Fibroblast of skin of back (primary cell): ENCODE results near the gene THBS4. TPM values are rescaled to one million over a fixed set of nuclear protein-coding genes. Genes with fewer than 3 reads are reported as not detected.

Experiments used
- DNase-seq: peaks from one replicate; pipeline ENCODE4 v3.0.0-alpha.2; 2013
- polyA plus RNA-seq, 2 experiments: library from polyadenylated mRNA; unstranded; fragments of 120-200 nt; gene quantifications; one replicate each; pipeline ENCODE4 v1.2.1, GENCODE V29; 2013; ENCODE audit not compliant: insufficient read length in 2 of 2

Gene THBS4
- polyA plus RNA-seq (2013, experiment 1 of 2; ENCODE audit: insufficient read length): 1.8 TPM
- polyA plus RNA-seq (2013, experiment 2 of 2; ENCODE audit: insufficient read length): 2.4 TPM

DNA sequence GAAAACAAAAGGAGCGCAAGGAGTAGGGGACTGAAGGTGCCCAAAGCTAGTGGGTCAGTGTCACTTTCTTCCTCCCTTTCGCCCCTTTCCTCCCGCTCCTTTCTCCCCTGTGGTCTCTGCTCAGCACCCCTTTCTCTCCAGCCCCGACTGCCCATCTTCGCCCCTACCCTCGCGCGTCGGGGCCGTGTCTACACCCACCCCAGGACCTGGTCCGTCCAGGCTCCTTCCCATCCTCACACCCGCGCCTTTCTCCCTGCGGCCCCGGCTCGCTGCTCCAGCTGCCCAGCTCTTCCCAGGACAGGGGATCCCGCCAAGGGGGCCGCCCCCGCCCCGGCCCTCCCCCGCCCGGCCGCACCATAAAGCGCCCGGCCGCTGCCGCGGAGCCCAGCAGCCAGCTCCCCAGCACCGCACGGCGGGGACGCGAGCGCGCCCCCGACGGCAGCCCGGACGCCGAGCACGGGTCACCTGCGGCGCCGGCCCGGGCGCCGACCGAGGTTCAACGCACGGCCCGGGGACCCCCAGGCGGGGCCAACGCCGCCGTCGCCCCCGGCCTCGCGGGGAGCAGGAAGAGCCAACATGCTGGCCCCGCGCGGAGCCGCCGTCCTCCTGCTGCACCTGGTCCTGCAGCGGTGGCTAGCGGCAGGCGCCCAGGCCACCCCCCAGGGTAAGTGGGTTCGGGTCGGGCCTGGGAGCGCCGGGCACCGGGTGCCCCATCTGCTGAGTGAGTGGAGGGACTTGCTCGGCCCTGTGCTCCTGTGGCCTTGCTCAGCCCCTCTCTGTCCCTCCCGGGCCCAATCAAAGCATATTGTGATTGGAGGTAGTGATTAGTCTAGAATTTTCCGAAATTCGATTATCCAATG, at the start of gene THBS4:
TSS of gene THBS4 (plus strand) at position 387 of the 860 bp plus-strand sequence. CDS start at position 577, 190 bp downstream.
- DNase-seq: no peak

DNA sequence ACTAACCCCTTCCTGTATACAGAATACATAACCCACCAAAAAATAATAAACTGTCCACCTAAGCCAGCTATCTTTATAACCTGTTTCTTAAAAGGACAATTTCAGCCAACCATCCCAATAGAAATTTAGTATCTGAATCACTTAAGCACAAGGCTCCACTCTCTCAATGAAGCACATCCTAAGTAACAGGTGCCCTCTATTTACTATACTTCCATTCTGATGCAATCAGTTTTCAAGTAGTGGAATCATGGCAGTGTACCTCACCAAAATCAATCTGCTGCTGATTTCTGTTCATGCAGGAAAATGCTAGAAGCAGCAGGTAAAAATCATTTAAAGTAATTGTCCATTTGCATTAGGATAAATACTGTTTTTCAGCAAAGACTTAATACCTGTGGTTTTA, 48.9 kb upstream of the THBS4 start:
- DNase-seq: no peak

DNA sequence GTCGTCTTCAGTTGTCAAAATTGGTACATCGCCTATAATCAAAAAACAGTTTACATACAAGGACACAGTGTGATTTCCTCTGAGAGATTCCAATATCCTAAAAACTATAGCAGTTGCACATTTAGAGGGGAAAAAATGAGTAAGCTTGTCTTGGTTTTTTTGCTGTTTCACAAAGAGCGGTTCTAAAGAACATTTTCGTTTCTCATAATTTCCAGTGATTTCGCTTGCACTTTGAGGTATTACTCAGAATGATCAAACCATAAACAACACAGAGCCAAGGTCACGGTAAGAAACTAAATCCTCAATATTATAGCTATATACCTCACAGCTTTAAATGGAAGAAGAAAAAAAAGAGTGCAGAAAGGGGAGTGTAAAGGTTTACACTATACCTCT, 44.9 kb upstream of the THBS4 start:
- DNase-seq: no peak

DNA sequence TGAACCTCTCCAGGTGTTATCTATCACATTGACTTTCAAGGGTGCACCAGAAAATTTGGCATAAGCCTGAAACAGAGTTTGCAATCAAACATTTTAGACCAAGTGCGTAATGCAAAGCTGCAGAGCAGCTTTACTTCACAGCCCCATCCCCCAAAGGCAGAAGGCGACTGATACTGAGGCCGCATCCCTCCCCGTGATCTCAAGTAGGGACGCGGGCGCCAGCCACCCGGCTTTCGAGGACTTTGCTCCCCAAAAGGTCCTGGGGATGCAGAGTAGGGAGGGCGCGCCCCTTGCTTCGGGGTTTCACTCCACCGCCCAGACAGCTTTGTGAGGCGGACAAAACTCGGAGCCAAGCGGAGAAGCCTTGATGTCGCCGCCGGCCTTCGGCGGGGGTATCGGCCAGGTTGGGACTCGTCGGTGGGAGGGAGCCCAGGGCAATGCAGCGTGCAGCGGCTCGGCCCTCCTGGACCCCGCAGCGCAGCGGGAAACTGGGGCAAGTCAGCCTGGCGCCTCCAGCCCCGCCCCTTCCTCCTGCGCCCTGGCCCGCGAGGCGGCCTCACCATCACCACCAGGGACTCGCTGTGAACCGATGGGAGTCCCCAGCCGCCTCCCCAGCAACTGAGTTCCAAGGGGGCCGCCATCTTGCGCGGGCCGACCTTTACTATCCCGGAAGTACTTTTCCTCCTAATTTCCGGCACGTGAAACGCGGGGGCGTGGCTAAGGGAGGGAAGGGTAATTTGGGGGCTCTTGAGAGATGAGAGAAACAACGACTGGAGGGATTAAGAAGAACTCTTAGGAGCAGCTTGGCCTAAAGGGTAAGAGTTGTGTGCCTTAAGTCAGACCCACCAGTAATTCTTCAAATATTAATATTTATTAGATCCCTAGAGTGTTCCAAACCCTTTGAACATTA, 44.3 kb upstream of the THBS4 start, which contains the start of gene MTX3:
TSS of gene MTX3 (minus strand) at position 665 of the 910 bp plus-strand sequence. CDS start at position 641, 24 bp downstream.
- peak; percentile 89 for DNase-seq

DNA sequence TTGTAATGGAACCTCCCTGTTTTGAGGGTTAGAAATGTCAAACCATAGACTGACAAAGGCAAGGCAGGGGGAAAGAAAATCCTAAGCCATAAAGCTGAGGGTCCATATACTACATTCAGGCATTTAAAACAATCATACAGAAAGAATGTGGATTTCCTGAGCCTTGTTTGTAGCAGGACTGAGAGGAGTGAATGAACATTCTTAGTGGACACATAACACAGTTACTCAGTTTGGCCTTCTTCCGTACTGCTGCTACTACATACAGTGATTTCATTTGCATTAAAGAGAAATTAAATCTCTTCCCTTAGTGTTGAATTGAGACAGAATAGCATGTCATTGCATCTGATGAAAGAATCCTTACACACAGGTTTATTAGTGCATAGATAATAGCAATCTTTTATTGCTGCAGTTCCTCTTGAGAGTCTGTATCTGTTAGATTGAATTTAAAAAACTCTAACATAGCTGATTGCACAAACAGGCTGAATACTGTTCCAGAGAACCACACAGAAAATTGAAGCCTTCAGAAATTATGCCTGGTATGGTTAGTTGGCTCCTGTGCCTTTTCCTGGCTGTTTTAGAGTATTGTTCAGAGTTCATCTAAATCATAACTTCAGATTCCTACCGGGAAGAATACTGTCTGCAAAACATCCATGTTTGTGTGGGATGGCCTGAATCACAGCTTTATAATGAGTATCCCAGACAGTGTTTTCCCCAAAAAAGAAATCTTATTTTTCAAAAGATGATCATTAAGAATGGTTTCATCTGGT, 42.1 kb upstream of the THBS4 start:
- no peak for DNase-seq

DNA sequence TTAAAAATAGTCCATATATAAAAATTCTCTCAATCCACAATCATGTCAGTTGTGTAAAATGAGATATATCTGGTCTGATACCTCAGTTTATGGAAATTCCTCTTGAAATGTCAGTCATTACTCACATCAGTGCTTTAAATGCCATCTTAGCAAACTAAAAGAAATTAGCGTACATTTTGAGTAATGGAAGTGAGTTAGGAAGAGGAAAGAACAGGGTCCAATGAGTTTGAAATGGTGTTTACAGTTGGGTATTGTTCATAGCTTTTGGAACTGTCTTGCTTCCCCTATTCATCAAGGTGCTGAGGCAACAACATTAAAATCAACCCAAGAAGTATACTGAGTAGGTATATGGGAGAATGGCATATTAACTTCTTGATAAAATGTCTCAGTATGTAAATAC, 35.4 kb upstream of the THBS4 start:
- no peak for DNase-seq

DNA sequence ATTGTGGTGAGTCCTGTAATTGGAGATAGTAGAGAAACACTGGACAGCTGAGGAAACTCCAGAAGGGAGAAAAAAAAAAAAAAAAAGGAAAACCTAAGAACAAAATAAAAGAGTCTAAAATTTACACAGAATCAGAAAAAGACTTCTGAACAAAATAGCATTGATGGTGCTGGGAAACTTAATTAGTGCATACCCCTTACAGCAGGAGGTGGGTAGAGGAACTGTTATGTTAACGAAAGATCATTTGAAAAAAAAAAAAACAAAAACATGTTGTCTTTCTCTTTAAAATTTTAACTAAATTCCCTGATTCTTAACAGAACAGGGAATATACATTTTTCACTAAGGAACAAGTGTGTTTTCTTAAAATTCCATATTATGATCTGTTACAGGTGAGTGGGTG, 32.5 kb upstream of the THBS4 start:
- no peak for DNase-seq

DNA sequence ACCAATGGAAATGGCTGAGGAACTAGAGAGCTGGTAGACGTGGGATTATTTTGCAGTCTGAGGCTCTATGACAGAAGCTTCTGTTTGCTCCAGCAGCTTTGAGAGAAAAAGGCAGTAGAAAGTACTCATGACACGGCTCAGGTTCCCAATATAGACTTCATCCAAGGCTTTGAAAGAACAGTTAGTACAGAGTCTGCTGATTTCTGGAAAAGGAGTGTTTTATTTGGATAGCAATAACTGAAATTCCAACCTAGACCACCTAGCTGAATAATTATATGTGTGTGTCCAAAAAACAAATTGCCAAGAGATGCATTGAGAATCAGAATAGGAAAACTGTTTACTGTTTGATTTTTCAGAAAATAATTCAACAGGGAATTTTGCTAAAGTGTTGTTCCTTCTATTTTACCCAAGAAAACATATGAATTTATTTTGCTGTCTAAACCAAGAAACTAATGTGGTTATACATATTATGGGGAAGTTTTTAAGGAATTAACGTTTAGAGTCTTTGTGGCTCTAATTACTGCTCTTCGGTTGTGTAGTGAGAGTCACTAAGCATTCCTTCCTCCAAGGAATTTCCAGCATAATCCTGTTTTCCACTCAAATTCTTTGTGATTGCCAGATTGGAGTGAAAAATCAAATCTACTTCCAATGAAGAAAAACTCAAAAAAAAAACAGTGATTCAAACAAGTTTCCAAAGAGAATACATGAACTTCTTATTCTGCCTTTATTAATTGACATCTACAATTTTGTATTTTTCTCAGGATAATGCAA, 26.0 kb upstream of the THBS4 start:
- no peak for DNase-seq

DNA sequence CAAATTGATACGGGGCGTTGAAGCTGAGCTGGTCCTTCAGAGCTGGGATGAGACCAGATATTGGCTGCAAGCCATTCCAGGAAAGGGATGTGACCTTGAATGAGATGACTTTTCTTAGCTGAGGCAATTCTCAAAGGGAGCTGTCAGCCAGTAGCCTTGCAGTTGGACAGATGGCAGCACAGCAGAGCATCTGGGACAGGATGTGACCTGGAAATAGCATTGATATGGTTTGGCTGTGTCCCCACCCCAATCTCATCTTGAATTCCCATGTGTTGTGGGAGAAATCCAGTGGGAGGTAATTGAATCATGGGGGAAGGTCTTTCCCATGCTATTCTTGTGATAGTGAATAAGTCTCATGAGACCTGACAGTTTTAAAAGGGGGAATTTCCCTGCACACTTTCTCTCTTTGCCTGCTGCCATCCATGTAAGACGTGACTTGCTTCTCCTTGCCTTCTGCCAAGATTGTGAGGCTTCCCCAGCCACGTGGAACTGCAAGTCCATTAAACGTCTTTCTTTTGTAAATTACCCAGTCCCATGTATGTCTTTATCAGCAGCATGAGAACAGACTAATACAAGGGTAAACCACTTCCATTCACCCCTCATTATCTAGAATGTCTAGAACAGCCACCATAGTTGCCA, 24.3 kb upstream of the THBS4 start:
- no peak for DNase-seq

DNA sequence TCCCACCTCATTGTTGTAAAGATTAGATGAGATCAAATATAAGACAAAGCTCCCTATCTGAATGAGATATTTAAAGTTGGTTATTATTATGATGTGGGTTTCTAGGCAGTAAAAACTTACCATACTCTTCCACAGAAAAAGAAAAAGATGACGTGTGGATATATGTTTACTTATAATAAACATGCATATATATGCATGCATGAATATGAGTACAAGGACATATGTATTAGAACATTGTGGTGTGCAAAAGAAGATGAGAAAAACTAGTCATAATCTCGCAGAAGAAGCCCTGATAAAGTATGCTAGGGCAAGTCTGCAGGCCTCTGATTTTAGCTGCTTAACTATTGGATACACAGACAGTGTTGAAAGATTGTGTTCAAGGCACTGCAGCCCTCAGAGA, 10.1 kb upstream of the THBS4 start:
- DNase-seq: no peak

DNA sequence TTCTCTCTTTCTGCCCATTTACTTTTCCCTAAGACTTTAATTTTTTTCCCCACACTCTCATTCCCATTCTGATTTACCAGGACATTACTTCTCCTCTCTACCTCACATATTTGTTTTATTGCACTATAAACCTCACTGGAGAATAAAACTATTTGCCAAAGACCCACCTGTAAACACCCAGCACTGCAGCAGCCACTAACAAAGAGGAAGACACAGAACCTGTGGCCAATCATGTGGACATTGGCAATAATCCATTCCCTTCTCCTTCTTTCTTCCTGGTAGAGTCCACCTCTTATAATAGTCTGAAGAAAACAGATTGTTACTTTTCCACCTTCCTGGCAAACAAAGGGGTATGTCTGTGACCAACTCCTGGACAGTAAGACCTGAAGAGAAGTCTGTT, 8.3 kb upstream of the THBS4 start:
- no peak for DNase-seq

DNA sequence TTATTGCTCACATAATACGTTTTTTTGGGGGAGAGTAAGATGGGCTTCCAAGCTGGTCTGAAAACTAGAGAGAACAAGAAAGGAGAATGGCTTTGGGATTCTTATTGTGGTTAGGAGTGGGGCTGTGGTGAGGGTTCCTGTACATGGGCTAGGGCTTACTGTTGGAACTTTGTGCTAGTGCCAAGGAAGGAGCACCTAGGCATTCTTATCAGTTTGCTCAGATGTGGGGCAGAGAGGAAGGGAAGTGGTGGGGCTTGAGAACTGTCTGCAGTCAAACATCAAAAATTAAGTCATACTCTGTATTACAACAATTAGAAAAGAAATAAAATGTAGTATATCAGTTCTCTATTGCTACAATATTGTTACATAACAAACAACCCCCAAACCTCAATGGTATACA, 4.0 kb upstream of the THBS4 start:
- no peak for DNase-seq

DNA sequence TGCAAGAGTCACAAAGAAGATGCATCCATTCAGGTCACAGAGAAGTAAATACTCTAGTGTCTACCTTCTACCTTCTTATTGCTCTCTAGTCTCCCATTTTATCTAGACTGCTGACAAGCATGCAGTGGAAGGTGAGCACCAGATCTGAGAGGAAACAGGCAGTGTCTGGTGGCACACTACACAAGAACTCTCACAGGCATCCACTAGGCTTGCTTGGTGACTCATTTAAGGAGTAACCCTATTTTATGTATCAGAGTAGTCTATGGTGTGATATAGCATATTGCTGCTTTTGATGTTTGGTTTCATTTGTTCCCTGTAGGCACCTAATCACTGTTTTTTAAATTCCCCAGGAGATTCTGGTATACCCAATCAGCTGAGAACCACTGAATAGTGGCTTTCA, 1.6 kb upstream of the THBS4 start:
- DNase-seq: no peak

DNA sequence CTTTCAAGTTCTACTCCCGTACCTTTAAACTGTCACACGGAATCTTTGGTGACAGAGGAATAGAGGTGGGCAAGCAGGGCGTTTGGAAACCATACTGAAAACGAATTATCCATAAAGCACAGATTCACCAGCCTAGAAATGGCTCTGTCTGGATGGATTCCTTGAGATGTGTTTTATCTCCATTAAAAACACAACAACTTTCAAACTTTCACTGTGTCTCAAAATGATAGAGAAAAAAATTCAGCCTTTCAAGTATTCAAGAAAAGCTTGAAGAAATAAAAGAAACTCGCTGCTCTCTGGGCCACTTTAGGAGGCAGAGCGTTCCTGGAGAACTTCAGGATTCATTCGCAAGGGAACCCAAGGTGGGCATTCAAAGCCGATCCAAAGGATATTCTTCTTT, 589 bp upstream of the THBS4 start:
- no peak for DNase-seq

DNA sequence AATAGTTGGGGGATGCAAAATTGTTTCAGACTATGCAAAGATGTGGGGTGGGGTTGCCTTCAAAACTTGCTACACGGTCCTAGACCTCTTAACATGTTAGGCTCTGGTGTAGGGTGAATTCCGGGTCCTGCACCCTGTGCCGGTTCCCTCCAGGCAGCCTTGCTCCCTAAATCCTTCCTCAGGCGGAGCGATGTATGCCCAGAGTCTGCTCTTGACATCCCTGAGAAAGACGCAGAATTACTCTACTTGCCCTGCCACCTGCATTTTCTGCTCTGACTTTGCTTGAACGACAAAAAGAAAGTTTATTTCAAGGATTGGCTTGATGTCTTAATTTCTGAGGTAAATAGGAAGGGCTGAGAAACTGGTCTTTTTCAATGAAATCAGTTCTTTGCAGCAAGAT, 691 bp downstream of the THBS4 start:
- no peak for DNase-seq

DNA sequence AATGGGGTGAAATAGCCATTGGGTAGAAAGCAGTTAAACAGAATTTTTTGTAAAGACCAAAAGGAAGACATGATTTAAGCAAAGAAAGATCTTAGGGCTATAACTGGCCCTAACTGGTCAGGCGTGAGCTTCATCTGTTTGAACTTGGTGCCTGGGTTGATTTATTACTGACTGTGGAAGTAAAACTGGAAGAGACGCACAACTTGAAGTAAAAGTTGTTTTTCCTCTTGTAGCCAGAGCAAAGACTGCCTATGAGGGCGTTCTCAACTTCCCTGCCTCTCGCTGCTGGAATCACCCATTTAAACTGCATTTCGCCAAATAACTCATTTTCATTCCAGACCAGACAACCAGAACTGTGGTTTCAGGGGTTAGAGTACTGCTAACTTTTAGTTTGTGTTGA, 1.5 kb downstream of the THBS4 start:
- DNase-seq: no peak

DNA sequence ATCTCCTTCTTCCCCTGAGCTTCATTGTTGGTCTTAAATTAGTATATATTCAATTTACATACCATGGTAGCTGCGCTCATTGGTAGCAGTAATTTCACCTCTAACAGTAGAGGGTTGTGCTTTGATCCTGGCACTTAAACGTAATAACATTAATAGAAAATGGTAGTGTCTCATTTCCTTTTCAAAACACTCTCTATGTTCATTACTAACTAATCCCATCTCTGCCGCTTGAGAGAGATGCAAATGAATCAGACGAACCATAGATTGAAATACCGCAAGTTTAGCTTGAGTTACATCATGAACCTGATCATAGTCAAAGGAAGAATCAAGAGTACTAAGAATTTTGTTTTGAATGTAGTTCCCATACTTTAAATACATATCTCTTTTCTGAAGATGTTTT, 2.2 kb downstream of the THBS4 start:
- no peak for DNase-seq

DNA sequence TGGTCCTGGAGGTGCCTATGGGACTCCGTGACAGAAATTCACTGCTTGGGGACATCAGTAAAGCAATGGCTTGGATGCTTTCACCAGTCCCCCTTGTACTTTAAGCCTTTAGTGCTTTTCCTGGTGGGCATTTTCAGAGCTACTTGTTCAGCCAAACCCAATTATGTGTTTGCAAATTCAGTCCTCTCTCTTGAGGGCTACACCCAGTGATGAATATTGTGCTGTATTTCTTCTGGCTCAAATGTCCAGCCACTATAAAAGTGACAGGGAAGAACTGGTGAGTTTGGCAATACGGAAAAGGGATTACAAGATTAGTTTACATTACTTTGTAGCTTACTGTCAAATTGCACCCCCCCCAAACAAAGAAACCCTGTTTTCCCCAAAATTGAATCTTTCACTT, 4.5 kb downstream of the THBS4 start:
- no peak for DNase-seq

DNA sequence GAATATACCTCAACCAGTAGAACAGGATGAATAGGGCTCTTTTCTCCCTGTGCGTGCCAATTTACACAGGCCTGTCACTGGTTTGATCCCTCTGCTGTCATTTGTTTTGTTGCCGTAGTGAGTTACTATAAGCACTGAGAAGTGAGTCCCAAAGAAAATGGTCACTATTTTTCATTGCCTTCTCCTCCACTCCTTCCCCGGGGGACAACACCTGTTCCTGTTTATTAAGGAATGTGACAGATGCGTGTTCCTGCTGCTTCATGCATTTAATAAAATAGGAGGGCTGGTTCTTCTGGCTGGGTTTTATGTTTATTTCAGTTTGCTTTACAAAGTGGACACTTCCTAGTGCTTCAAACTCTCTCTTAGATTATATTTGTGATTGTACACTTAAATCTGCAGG, 6.4 kb downstream of the THBS4 start:
- DNase-seq: no peak

DNA sequence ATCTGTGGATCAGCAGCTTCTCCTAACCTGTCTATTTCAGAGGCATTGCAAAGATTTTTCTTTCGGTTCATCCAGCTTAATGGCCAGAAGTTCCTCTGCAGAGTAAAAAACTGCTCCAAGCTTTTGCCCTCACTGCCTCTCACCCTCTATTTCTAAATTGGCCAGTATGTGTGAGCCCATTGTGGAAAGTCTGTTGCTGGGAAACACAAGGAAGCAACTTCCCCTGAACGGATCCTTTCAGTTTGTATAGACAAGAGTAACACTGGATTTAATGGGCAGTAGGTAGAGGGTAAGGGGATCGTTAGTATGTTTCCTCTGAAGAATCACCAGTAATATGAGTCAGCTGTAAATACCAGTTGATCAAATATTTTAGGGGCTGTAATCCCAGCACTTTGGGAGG, 7.2 kb downstream of the THBS4 start:
- DNase-seq: no peak

DNA sequence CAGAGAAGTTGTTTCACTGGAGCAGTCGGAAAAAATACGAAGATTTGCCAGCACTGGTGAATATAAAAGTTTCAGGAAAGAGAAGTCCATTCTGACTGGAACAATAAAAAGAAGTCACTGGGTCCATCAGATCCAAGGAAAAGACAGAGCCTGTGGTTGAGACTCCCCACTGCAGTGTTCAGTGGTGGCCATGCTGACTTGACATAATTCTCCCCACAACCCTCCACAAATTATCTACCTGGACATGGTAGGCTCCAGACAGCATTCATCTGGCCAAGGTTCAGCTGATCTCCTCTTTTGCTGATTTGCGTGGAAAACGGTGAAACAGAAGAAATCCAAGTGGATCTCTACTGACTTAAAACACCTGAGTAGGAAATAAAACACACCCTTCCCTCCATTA, 8.0 kb downstream of the THBS4 start:
- no peak for DNase-seq
